ENCODE measurements around the gene ICE1.

ICE1 gene

GRCh38 chr5:5534333-5534732 lies 111.9 kb downstream of the ICE1 start:
- Histone ChIP-seq H3K4me3 (ENCODE audit: low read depth in 1 of 2, low read length in 1 of 2) (no peak overlapping the region), H3K36me3 (no peaks in the 10 kb centered on the region), H3K9me3 (no peaks in the 10 kb centered on the region), H3K27me3 (no peaks in the 10 kb centered on the region), H3K4me1 (ENCODE audit: control insufficient read depth in 1 of 2, insufficient read depth in 1 of 2, low read depth in 1 of 2, low read length in 1 of 2) (no peaks in the 10 kb centered on the region), H3K27ac (no peak overlapping the region)
- TF ChIP-seq CTCF (IDR thresholded peaks at IDR 0.05) = no peak

DNA sequence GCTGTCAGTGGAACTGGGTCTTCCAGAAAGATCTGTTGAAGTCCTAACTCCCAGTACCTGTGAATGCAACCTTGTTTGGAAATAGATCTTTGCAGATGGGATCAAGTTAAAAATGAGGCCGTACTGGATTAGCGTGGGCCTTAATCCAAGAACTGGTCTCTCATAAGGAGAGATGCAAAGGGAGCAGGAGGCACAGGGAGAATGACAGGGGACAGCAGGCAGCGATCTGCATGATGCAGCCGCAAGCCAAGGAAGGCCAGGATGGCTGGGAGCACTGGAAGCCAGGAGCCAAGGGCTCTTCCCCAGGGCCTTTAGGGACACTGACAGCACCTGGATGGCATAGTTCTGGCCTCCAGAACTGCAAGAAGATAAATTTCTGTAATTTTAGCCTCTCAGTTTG lies 114.4 kb downstream of the ICE1 start:
- Histone ChIP-seq H3K4me1 (ENCODE audit: control insufficient read depth in 1 of 2, insufficient read depth in 1 of 2, low read depth in 1 of 2, low read length in 1 of 2) (no peaks in the 10 kb centered on the region), H3K9me3 (no peaks in the 10 kb centered on the region), H3K36me3 (no peaks in the 10 kb centered on the region), H3K27me3 (no peaks in the 10 kb centered on the region), H3K27ac (no peak overlapping the region), H3K4me3 (ENCODE audit: low read depth in 1 of 2, low read length in 1 of 2) (no peak overlapping the region)
- TF ChIP-seq CTCF (IDR thresholded peaks at IDR 0.05) = no peak

GRCh38 chr5:5537426-5537825 lies 114.9 kb downstream of the ICE1 start:
- no peaks in the 10 kb centered on the region for H3K9me3 ChIP-seq
- no peak overlapping the region for H3K27ac ChIP-seq
- TF ChIP-seq CTCF (IDR thresholded peaks at IDR 0.05) = no peak
- no peaks in the 10 kb centered on the region for H3K36me3 ChIP-seq
- no peaks in the 10 kb centered on the region for H3K27me3 ChIP-seq
- H3K4me1 ChIP-seq (ENCODE audit: control insufficient read depth in 1 of 2, insufficient read depth in 1 of 2, low read depth in 1 of 2, low read length in 1 of 2) = no peaks in the 10 kb centered on the region
- no peak overlapping the region for H3K4me3 ChIP-seq (ENCODE audit: low read depth in 1 of 2, low read length in 1 of 2)

GRCh38 chr5:5539590-5539989 lies 117.1 kb downstream of the ICE1 start:
- no peaks in the 10 kb centered on the region for H3K9me3 ChIP-seq
- H3K27me3 ChIP-seq = no peaks in the 10 kb centered on the region
- no peak overlapping the region for H3K27ac ChIP-seq
- no peak overlapping the region for H3K4me3 ChIP-seq (ENCODE audit: low read depth in 1 of 2, low read length in 1 of 2)
- no peaks in the 10 kb centered on the region for H3K36me3 ChIP-seq
- H3K4me1 ChIP-seq (ENCODE audit: control insufficient read depth in 1 of 2, insufficient read depth in 1 of 2, low read depth in 1 of 2, low read length in 1 of 2) = no peaks in the 10 kb centered on the region
- no peak for TF ChIP-seq CTCF (IDR thresholded peaks at IDR 0.05)
